Nephron progenitor cell (in vitro differentiated cells): ENCODE measurements around the gene IRX4.

Experiments
- DNase-seq: peaks from one replicate; pipeline ENCODE4 v3.0.0; 2021
- H3K27ac Mint-ChIP-seq: 2 replicates; pipeline ENCODE4 v1.8.0; 2021; ENCODE audit warnings: mild to moderate bottlenecking, moderate library complexity, mixed read lengths
- H3K27me3 Mint-ChIP-seq: 2 replicates; pipeline ENCODE4 v1.8.0; 2021; ENCODE audit warnings: mild to moderate bottlenecking, low read depth, mixed read lengths; ENCODE audit not compliant: poor library complexity
- H3K36me3 Mint-ChIP-seq: 2 replicates; pipeline ENCODE4 v1.8.0; 2021; ENCODE audit warnings: low read depth, mixed read lengths
- H3K4me1 Mint-ChIP-seq: 2 replicates; pipeline ENCODE4 v1.8.0; 2021; ENCODE audit warnings: mixed read lengths
- H3K4me3 Mint-ChIP-seq: 2 replicates; pipeline ENCODE4 v1.8.0; 2021; ENCODE audit warnings: mild to moderate bottlenecking, moderate library complexity, mixed read lengths
- H3K9me3 Mint-ChIP-seq: 2 replicates; pipeline ENCODE4 v1.8.0; 2021; ENCODE audit warnings: mild to moderate bottlenecking, moderate library complexity, mixed read lengths
- CTCF ChIP-seq: fragments of 200-600 bp; sonication (generic); IDR thresholded peaks from 2 replicates; pipeline ENCODE4 v1.5.0; 2021; ENCODE audit warnings: antibody characterized with exemption

The IRX4 gene

GRCh38 chr5:1875843-1876659, 6.7 kb downstream of the IRX4 start:
- H3K4me1 Mint-ChIP-seq: peaks cover 35% of the 10 kb centered on the region

GRCh38 chr5:1875281-1875842, 7.4 kb downstream of the IRX4 start:
- Mint-ChIP-seq H3K4me3 (peak overlapping the region; percentile 63), H3K4me1 (peaks cover 35% of the 10 kb centered on the region), H3K27me3 (peaks cover 38% of the 10 kb centered on the region), H3K9me3 (peaks cover 11% of the 10 kb centered on the region), H3K27ac (no peak overlapping the region), H3K36me3 (no peaks in the 10 kb centered on the region)
- peak; percentile 32 for DNase-seq
- TF ChIP-seq CTCF: no peak

More at GRCh38 chr5:1875843-1876659, 6.7 kb downstream of the IRX4 start:
- no peak overlapping the region for H3K27ac Mint-ChIP-seq
- no peak for TF ChIP-seq CTCF
- peak; percentile 44 for DNase-seq
- H3K9me3 Mint-ChIP-seq: peaks cover 11% of the 10 kb centered on the region
- H3K27me3 Mint-ChIP-seq: peaks cover 45% of the 10 kb centered on the region
- H3K36me3 Mint-ChIP-seq: no peaks in the 10 kb centered on the region
- H3K4me3 Mint-ChIP-seq: peak overlapping the region; percentile 65

GRCh38 chr5:1874771-1875220, 7.9 kb downstream of the IRX4 start:
- Mint-ChIP-seq H3K27me3 (peaks cover 32% of the 10 kb centered on the region), H3K9me3 (peaks cover 7% of the 10 kb centered on the region), H3K27ac (no peak overlapping the region), H3K4me3 (peak overlapping the region; percentile 63), H3K4me1 (peaks cover 35% of the 10 kb centered on the region), H3K36me3 (no peaks in the 10 kb centered on the region)
- peak; percentile 71 for DNase-seq
- TF ChIP-seq CTCF: no peak

- Mint-ChIP-seq H3K4me3 (peak overlapping the region; percentile 63), H3K27me3 (peaks cover 28% of the 10 kb centered on the region), H3K4me1 (peaks cover 35% of the 10 kb centered on the region), H3K36me3 (no peaks in the 10 kb centered on the region), H3K9me3 (peaks cover 3% of the 10 kb centered on the region), H3K27ac (no peak overlapping the region)
- TF ChIP-seq CTCF: no peak
- no peak for DNase-seq
Observed at GRCh38 chr5:1874348-1874747, 8.4 kb downstream of the IRX4 start.

- DNase-seq: no peak
- H3K36me3 Mint-ChIP-seq: no peaks in the 10 kb centered on the region
- H3K27ac Mint-ChIP-seq: no peak overlapping the region
- peaks cover 27% of the 10 kb centered on the region for H3K27me3 Mint-ChIP-seq
- H3K4me3 Mint-ChIP-seq: no peak overlapping the region
- H3K9me3 Mint-ChIP-seq: no peaks in the 10 kb centered on the region
- peaks cover 35% of the 10 kb centered on the region for H3K4me1 Mint-ChIP-seq
- no peak for TF ChIP-seq CTCF
Observed at GRCh38 chr5:1873243-1873959, 9.3 kb downstream of the IRX4 start.
